ENCODE measurements around the gene ITGA7. TPM values are rescaled to one million over a fixed set of nuclear protein-coding genes. Genes with fewer than 3 reads are reported as not detected.

Gene ITGA7
- total and polyA plus RNA-seq, 2 of the 8 experiments (the other 6 are each of a cell fraction or from before 2014, with no cell fraction given) = 57.6 to 86.1 TPM

DNA sequence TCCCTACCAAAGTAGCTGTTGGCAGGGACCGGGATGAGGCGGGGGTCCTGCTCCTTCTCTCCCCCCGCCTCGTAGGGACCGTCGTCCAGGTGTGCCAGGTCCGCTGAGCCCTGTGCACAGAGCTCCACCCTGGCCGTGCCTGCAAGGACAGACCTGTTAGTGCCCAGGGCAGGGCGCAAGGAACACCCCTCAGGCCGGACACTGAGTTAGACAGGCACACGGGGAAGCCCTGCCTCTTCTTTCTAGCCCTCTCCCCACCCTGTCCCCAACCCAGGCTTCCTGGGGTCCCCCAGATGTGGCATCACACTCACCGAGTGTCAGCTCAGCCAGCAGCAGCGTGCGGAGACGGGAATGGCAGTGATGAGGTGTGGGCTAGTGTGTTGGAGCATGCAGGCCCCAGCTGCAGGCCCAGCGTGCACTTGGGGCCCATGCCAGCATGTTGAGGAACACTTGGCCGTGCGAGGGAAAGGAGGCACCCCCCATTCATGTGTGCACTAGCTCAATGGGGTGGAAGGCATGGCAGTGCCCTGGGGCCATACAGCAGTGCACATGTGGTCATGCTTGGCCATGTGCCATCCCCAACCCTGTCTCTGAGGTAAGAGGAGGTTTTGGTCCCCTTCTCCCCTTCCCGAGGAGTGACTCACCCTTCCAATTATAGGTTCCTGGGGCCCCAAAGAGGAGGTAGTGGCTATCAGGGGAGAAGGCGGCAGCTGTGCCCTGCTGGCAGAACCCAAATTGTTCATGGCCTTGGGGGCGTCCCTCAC lies 7.3 kb downstream of the ITGA7 start:
- Histone ChIP-seq H2BK120ac (replicated peaks; ENCODE audit: low read depth, low read length) (no peak overlapping the region), H3K79me2 (ENCODE audit: control insufficient read depth in 1 of 2, insufficient read depth in 2 of 2, low read length in 2 of 2) (peaks cover 0 to 18% of the 10 kb centered on the region in 2 experiments; a peak in 2 of 4 replicates), H3K4me2 (ENCODE audit: insufficient read depth in 1 of 2, low read depth in 2 of 2, low read length in 2 of 2) (no peak overlapping the region), H2BK12ac (ENCODE audit: low read depth, low read length) (no peak overlapping the region), H3K4me3 (ENCODE audit: extremely low read depth in 1 of 4, insufficient read depth in 2 of 4, low read depth in 3 of 4, low read length in 4 of 4) (no peak overlapping the region), H3K9ac (replicated peaks in 1 of 4; ENCODE audit: extremely low read depth in 1 of 4, low read depth in 3 of 4, low read length in 3 of 4) (no peak overlapping the region), H3K23ac (ENCODE audit: insufficient read length) (no peak overlapping the region), H4K8ac (ENCODE audit: extremely low read depth, insufficient read depth, low read length) (no peak overlapping the region), H2BK5ac (ENCODE audit: low read depth, low read length) (no peak overlapping the region; the same call in 1 of the 2 replicates), H3K56ac (replicated peaks; ENCODE audit: insufficient read length, low read depth, low read length) (no peak overlapping the region), H3K18ac (ENCODE audit: extremely low read depth, low read length) (no peak overlapping the region), H3K23me2 (ENCODE audit: low read depth, low read length) (no peaks in the 10 kb centered on the region), H3K36me3 (ENCODE audit: control insufficient read depth in 2 of 4, insufficient read depth in 4 of 4, low read length in 3 of 4) (peaks cover 2 to 20% (median 5%) of the 10 kb centered on the region in 4 experiments; a peak in 6 of 8 replicates), H3K9me3 (ENCODE audit: insufficient read depth in 2 of 2, low read depth in 1 of 2, low read length in 1 of 2) (no peaks in the 10 kb centered on the region), H3K14ac (ENCODE audit: insufficient read length) (no peak overlapping the region), H2BK20ac (ENCODE audit: low read length) (no peak overlapping the region), H4K5ac (ENCODE audit: insufficient read length, low read depth, low read length) (no peak overlapping the region), H3K27ac (ENCODE audit: low read depth, low read length) (no peak overlapping the region), H3K4me1 (replicated peaks in 1 of 4; ENCODE audit: control insufficient read depth in 3 of 4, insufficient read depth in 4 of 4, low read length in 3 of 4) (no peaks in the 10 kb centered on the region; a peak in 1 of 7 replicates), H4K91ac (replicated peaks; ENCODE audit: insufficient read length, low read length) (no peak overlapping the region), H3K4ac (replicated peaks; ENCODE audit: insufficient read length, low read depth, low read length) (no peak overlapping the region), H3K27me3 (replicated peaks in 1 of 4; ENCODE audit: control insufficient read depth in 3 of 4, extremely low read depth in 1 of 4, insufficient read depth in 3 of 4, low read length in 3 of 4) (no peaks in the 10 kb centered on the region), H2AK5ac (ENCODE audit: low read depth, low read length) (no peak overlapping the region), H2BK15ac (ENCODE audit: low read length) (no peak overlapping the region), H3K79me1 (ENCODE audit: low read depth, low read length) (peaks cover 4% of the 10 kb centered on the region; the same call in 1 of the 2 replicates), H4K20me1 (replicated peaks in 1 of 2; ENCODE audit: control insufficient read depth in 1 of 2, insufficient read depth in 2 of 2, low read length in 2 of 2) (peaks cover 0 to 10% of the 10 kb centered on the region in 2 experiments), H2AFZ (ENCODE audit: low read length) (no peak overlapping the region)
- POLR2A ChIA-PET (ENCODE audit: partially characterized antibody) = interaction anchor here (0.7 to 1.7 kb wide), 5 partner anchors 11 to 68 kb away, joined by 3 to 6 read pairs (median 3); a partner anchor contains a TSS
- WGBS, 2 experiments (ENCODE audit: extremely low coverage in 1 of 2, insufficient coverage in 1 of 2, insufficient read length in 1 of 2, insufficient replicate concordance in 2 of 2, low coverage in 1 of 2, low lambda C conversion rate in 2 of 2, missing lambda C conversion rate in 1 of 2) = 90% methylated on average over 17 of the region's 21 CpGs; no CpG with 5 or more reads in 1 of the 2 experiments
- CTCF ChIA-PET (ENCODE audit: partially characterized antibody) = interaction anchor here (0.9 to 5.0 kb wide), 8 partner anchors 14 to 43 kb away, joined by 3 to 23 read pairs (median 4); partner anchors contain the start of genes BLOC1S1 and RDH5
- DNase-seq (ENCODE audit: low read depth in 1 of 2, low spot score in 2 of 2) = no peak
- FAIRE-seq = no peak
- TF ChIP-seq CREB1 (IDR thresholded peaks at IDR 0.05) (no peak), CHD1 (IDR thresholded peaks at IDR 0.05; ENCODE audit: low read depth, low read length) (no peak), RBBP5 (IDR thresholded peaks at IDR 0.05; ENCODE audit: borderline replicate concordance, low read depth, low read length) (no peak), FOSL1 (IDR thresholded peaks at IDR 0.05; ENCODE audit: insufficient read depth, low read depth, low read length) (no peak), CBX5 (IDR thresholded peaks at IDR 0.05; ENCODE audit: low read depth, low read length) (no peak), RFX5 (IDR thresholded peaks at IDR 0.05; ENCODE audit: borderline replicate concordance, low read depth, low read length) (no peak), GTF2F1 (IDR thresholded peaks at IDR 0.05; ENCODE audit: borderline replicate concordance, low read depth, low read length) (no peak), NRF1 (IDR thresholded peaks at IDR 0.05; ENCODE audit: low read depth, low read length) (no peak), POU5F1 (IDR thresholded peaks at IDR 0.05; ENCODE audit: low read depth, low read length) (no peak), POLR2AphosphoS5 (IDR thresholded peaks at IDR 0.05; ENCODE audit: low read depth, low read length) (no peak), TEAD4 (IDR thresholded peaks at IDR 0.05; ENCODE audit: low read depth, low read length) (no peak), EGR1 (IDR thresholded peaks at IDR 0.05; ENCODE audit: borderline replicate concordance, low read depth, low read length) (no peak), E2F6 (IDR thresholded peaks at IDR 0.05) (no peak)
